HG03442 (cell line): ENCODE results near the gene ALK.

Source experiments
- ATAC-seq: cut with Tn5 transposase; IDR thresholded peaks from one replicate; pipeline ENCODE4 v1.9.1; 2021; ENCODE audit warnings: mild to moderate bottlenecking, moderate library complexity; ENCODE audit not compliant: unreplicated experiment

The ALK gene

GRCh38 chr2:29586919-29587318 is 334.5 kb downstream of the ALK start:
- no peak for ATAC-seq

GRCh38 chr2:29583548-29584156 is 337.7 kb downstream of the ALK start:
- ATAC-seq, result no peak

GRCh38 chr2:29583104-29583503 is 338.3 kb downstream of the ALK start:
- ATAC-seq, result peak; percentile 60

- no peak for ATAC-seq
Observed at GRCh38 chr2:29582062-29582461, 339.3 kb downstream of the ALK start.

GRCh38 chr2:29580223-29580622 is 341.2 kb downstream of the ALK start:
- ATAC-seq, result no peak

- no peak for ATAC-seq
Observed at GRCh38 chr2:29579495-29580169, 341.8 kb downstream of the ALK start.

GRCh38 chr2:29578084-29578598 is 343.2 kb downstream of the ALK start:
- ATAC-seq, result no peak

GRCh38 chr2:29576231-29576630 is 345.2 kb downstream of the ALK start:
- no peak for ATAC-seq

- no peak for ATAC-seq
Observed at GRCh38 chr2:29575370-29575890, 346.0 kb downstream of the ALK start.

- no peak for ATAC-seq
Observed at GRCh38 chr2:29573612-29574011, 347.8 kb downstream of the ALK start.

- no peak for ATAC-seq
Observed at GRCh38 chr2:29573147-29573546, 348.2 kb downstream of the ALK start.

GRCh38 chr2:29570539-29570938 is 350.8 kb downstream of the ALK start:
- ATAC-seq, result no peak

- no peak for ATAC-seq
Observed at GRCh38 chr2:29567906-29568520, 353.4 kb downstream of the ALK start.

GRCh38 chr2:29563697-29564096 is 357.7 kb downstream of the ALK start:
- ATAC-seq, result no peak

GRCh38 chr2:29562896-29563295 is 358.5 kb downstream of the ALK start:
- no peak for ATAC-seq

- ATAC-seq, result no peak
Observed at GRCh38 chr2:29562319-29562718, 359.1 kb downstream of the ALK start.

- ATAC-seq, result no peak
Observed at GRCh38 chr2:29561628-29562027, 359.8 kb downstream of the ALK start.

GRCh38 chr2:29561181-29561580 is 360.2 kb downstream of the ALK start:
- ATAC-seq, result no peak

GRCh38 chr2:29560566-29560965 is 360.8 kb downstream of the ALK start:
- ATAC-seq, result no peak

- no peak for ATAC-seq
Observed at GRCh38 chr2:29560030-29560429, 361.4 kb downstream of the ALK start.

- no peak for ATAC-seq
Observed at GRCh38 chr2:29559578-29559977, 361.8 kb downstream of the ALK start.

GRCh38 chr2:29558097-29558496 is 363.3 kb downstream of the ALK start:
- ATAC-seq, result no peak
